HuH-7 (cell line): ENCODE measurements around the gene PLXNA2.
A peak's percentile ranks its signal among the peaks of the same experiment; 100 is the strongest.

ENCODE experiments used
- DNase-seq: peaks from one replicate; pipeline ENCODE4 v3.0.0; 2011; ENCODE audit warnings: low spot score

Gene PLXNA2

GRCh38 chr1:208061632-208062031, 182.6 kb downstream of the PLXNA2 start:
- DNase-seq = no peak

- DNase-seq = no peak
Measured at GRCh38 chr1:208061118-208061517, 183.1 kb downstream of the PLXNA2 start.

- DNase-seq = no peak
Measured at GRCh38 chr1:208060215-208060869, 183.8 kb downstream of the PLXNA2 start.

GRCh38 chr1:208059409-208060001, 184.7 kb downstream of the PLXNA2 start:
- peak; percentile 38 for DNase-seq

GRCh38 chr1:208058756-208059155, 185.4 kb downstream of the PLXNA2 start:
- no peak for DNase-seq

GRCh38 chr1:208058267-208058666, 185.9 kb downstream of the PLXNA2 start:
- DNase-seq = no peak

GRCh38 chr1:208057056-208057455, 187.1 kb downstream of the PLXNA2 start:
- no peak for DNase-seq

GRCh38 chr1:208055535-208055934, 188.6 kb downstream of the PLXNA2 start:
- no peak for DNase-seq

GRCh38 chr1:208054911-208055379, 189.2 kb downstream of the PLXNA2 start:
- DNase-seq = no peak

- DNase-seq = no peak
Measured at GRCh38 chr1:208054485-208054884, 189.7 kb downstream of the PLXNA2 start.

- DNase-seq = no peak
Measured at GRCh38 chr1:208053661-208054060, 190.5 kb downstream of the PLXNA2 start.

- DNase-seq = no peak
Measured at GRCh38 chr1:208052926-208053407, 191.2 kb downstream of the PLXNA2 start.

GRCh38 chr1:208052135-208052534, 192.0 kb downstream of the PLXNA2 start:
- no peak for DNase-seq

- DNase-seq = no peak
Measured at GRCh38 chr1:208051651-208052050, 192.5 kb downstream of the PLXNA2 start.

- no peak for DNase-seq
Measured at GRCh38 chr1:208048904-208049303, 195.3 kb downstream of the PLXNA2 start.

GRCh38 chr1:208047975-208048374, 196.2 kb downstream of the PLXNA2 start:
- DNase-seq = no peak

GRCh38 chr1:208047476-208047934, 196.7 kb downstream of the PLXNA2 start:
- no peak for DNase-seq

- DNase-seq = no peak
Measured at GRCh38 chr1:208045463-208046260, 198.5 kb downstream of the PLXNA2 start.

GRCh38 chr1:208044589-208045462, 199.4 kb downstream of the PLXNA2 start:
- DNase-seq = no peak

- no peak for DNase-seq
Measured at GRCh38 chr1:208043691-208044181, 200.4 kb downstream of the PLXNA2 start.

- no peak for DNase-seq
Measured at GRCh38 chr1:208042868-208043267, 201.3 kb downstream of the PLXNA2 start.
